C4-2B (cell line): Measurements from ENCODE around the gene NFAT5.

ENCODE experiments used
- CTCF ChIP-seq: fragments of 450-650 bp; conservative IDR thresholded peaks from 2 replicates; pipeline ENCODE4 v1.5.1; 2017; ENCODE audit warnings: mild to moderate bottlenecking
- ZFX ChIP-seq: fragments of 450-650 bp; IDR thresholded peaks from 2 replicates; pipeline ENCODE4 v1.6.1; 2017

GRCh38 chr16:69744363-69745231 lies 178.8 kb downstream of the NFAT5 start:
- TF ChIP-seq CTCF (no peak), ZFX (no peak)
